OCI-LY7 (cell line): ENCODE data around the gene NME9.

Experiments
- CTCF ChIP-seq: fragments of 200-600 bp; sonication (generic); conservative IDR thresholded peaks from 2 replicates; pipeline ENCODE4 v1.5.1; 2014; ENCODE audit warnings: mild to moderate bottlenecking, antibody characterized with exemption, low read length, moderate library complexity, mixed read lengths
- EZH2phosphoT487 ChIP-seq: fragments of 200-600 bp; sonication (generic); IDR thresholded peaks from 2 replicates; pipeline ENCODE4 v1.6.1; 2018; ENCODE audit warnings: low read depth, borderline replicate concordance, mild to moderate bottlenecking, mixed run types, antibody characterized with exemption, low read length, moderate library complexity, mixed read lengths

- TF ChIP-seq CTCF, result no peak
- TF ChIP-seq EZH2phosphoT487, result no peak
Observed at GRCh38 chr3:138360869-138361525, 31.3 kb upstream of the NME9 start.
